GM11168 (cell line): Measurements from ENCODE around the gene HMHB1.
"Not testable (repeated sequence)": the region's sequence is repeated elsewhere in the genome, so short reads cannot be mapped to it uniquely, and the experiment has no call there.

ENCODE experiments used
- in situ Hi-C: fragments of 300-500 bp; cut with MboI; formaldehyde crosslinking; loops from one replicate; pipeline ENCODE4 v1.12.0; 2022; ENCODE audit warnings: low sequenced_read_pairs; ENCODE audit not compliant: unreplicated experiment

The HMHB1 gene

DNA sequence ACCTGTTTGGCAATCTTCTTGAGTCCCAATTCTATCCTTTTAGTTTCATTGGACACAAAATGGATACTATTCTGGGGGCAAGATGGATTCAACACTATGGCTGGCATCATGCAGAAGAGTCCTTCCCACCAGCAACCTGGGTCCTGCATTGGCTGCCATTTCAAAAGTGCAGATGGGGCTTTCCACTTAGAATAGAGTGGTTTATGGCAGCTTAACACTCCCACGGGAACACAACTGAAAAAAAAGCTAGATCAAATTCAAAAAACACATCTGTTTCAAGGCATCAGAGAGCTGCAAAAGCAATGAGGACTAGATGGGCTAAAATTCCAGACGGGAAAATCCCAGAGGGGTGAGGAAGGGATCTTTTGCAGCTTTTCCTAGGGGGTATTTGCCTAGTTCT, 11.2 kb upstream of the HMHB1 start:
- in situ Hi-C loops: no loop called here

DNA sequence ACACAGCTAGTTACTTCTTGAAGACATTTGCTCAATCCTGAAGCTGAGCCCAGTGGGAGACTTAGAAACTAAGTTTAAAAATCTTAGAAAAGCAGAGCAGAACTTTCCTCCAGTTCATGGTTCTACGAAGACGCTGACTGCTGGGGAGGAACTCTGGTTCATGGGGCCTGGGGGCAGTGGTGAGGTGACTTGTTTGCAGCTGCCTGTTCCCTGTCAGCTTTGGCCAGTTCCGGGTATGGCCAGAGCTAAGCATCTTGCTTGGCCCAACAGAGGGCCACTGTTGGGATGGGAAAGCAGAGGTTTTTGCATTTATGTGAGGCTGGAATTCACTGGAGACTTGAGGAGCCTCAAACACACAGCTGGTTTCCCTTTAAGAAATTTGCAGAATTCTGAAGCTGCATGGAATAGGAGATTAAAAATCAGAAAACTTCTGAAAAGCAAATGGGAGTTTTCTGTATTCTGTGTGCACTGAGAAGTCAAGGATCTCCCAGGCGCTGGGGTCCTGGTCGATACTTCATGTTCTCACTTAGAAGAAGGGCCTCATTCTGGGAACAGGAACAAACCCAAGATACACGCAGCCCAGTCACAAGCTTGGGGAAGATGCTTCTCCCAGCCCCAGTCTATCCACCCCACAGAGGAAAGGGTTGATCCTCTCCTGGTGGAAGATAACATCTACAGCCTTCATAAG, 10.6 kb upstream of the HMHB1 start:
- in situ Hi-C loops: no loop called here

DNA sequence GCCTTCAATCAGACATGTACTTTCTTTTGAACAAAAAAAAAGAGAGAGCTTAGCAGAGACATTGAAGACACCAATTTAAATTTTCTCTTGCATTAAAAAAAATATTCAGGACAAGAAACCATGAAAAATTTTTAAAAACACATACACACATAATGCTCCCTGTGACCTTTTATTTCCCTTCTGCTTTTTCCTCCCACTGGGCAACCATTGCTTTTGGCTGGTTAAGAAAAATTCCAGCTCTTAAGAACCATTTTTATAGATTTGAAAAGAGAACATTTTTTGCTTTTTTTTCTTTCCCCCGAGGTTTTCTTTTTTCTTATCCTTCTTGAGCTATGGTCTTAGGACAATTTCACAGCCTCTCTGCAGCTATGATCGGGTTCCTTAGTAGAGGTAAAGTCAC, 6.1 kb upstream of the HMHB1 start:
- in situ Hi-C loops: no loop called here

GRCh38 chr5:143806579-143806978, 5.4 kb upstream of the HMHB1 start:
- in situ Hi-C loops: no loop called here

- in situ Hi-C loops: no loop called here
These were observed 4.6 kb upstream of the HMHB1 start for GRCh38 chr5:143807401-143807800.

DNA sequence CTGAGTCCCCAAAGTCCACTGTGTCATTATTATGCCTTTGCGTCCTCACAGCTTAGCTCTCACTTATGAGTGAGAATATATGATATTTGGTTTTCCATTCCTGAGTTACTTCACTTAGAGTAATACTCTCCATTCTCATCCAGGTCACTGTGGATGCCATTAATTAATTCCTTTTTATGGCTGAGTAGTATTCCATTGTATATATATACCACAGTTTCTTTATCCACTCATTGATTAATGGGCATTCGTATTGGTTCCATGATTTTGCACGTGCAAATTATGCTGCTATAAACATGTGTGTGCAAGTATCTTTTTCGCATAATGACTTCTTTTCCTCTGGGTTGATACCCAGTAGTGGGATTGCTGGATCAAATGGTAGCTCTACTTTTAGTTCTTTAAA, 4.4 kb downstream of the HMHB1 start:
- in situ Hi-C loops: not testable (repeated sequence)

GRCh38 chr5:143819716-143820115, 7.8 kb downstream of the HMHB1 start:
- in situ Hi-C loops: loop anchor here (10.0 kb wide), 3 partner anchors 415 to 895 kb away; partner anchors contain the start of gene NR3C1

DNA sequence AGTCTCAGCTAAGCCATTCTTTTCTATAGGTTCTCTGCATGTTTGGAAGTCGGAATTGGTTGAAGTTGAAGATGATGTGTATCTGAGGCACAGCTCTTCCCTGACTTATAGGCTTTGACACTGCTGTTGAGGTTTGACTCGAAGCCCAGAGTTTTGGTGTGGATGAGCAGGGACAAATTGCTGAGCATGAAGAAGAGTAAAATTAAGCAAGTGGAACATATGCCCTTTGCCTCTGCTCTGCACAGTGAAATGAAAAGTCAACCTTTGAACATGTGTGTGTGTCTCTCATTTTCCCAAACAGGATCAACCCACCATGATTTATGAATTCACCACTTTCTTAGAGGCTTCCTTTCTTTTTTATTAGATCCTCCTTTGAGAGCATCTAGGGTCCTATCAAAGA, 8.5 kb downstream of the HMHB1 start:
- in situ Hi-C loops: loop anchor here (10.0 kb wide), 3 partner anchors 416 to 896 kb away; partner anchors contain the start of gene NR3C1

- in situ Hi-C loops: loop anchor here (10.0 kb wide), 3 partner anchors 420 to 900 kb away; partner anchors contain the start of gene NR3C1
These were observed 13.1 kb downstream of the HMHB1 start for GRCh38 chr5:143824851-143825720.

DNA sequence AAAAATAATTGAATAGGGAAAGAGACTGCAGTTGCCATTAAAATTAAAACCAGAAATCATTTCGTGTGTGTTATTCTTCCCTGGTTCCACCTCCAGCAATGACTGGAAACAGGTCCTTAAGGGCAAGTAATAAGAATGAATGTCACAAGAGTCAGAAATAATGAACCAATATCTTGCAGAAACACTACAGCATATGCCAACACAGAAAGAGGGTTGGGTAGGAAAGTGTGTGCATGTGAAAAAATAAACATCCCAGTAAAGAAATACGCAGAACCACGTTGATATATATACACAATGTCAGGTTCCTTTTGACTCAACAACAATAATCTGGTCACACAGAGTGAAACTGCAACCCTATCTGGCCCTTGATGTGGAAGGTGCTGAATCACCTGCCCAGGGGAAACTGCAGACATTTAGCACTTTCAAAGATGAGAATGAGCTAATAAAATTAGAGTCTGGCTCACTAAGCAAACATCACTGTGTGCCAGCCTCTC, 15.0 kb downstream of the HMHB1 start:
- in situ Hi-C loops: loop anchor here (10.0 kb wide), 3 partner anchors 422 to 902 kb away; partner anchors contain the start of gene NR3C1

DNA sequence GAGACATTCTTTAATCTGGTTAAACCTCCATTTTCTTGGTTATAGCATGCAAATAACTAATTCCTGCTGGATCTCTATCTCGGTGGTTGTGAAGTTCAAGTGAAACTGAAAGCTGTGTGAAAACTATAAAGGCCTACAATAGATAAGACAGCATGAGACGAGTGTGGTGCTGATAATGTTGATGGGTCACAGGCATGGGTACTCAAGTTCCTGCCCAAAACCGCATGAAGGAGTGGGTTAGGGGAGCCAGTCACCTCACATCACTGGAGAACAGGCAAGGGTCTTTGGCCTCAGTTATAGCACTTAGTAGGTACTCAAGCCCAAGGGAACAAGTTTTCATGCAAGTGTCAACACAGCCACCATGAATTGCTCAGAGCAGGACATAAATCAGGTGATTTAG, 16.7 kb downstream of the HMHB1 start:
- in situ Hi-C loops: loop anchor here (10.0 kb wide), 3 partner anchors 424 to 904 kb away; partner anchors contain the start of gene NR3C1

GRCh38 chr5:143833177-143833576, 21.2 kb downstream of the HMHB1 start:
- in situ Hi-C loops: no loop called here

DNA sequence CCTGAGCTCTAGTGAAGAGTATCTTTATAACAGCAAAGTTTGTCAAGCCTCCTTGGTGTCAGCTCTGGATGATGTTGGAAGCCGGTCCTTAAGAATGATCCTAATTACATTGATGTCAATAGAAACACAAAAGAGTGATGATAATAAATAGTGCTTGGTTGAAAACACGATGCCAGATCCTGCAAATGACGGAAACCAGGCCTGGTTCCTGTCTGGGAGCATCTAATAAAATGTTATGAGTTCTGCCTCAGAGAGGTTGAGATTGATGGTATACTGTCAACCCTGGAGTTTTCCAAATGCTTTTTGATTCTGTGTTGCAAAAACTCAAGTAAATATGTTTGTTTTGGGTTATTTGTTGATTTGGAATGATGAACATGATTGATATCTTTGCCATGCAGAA, 23.3 kb downstream of the HMHB1 start:
- in situ Hi-C loops: no loop called here

DNA sequence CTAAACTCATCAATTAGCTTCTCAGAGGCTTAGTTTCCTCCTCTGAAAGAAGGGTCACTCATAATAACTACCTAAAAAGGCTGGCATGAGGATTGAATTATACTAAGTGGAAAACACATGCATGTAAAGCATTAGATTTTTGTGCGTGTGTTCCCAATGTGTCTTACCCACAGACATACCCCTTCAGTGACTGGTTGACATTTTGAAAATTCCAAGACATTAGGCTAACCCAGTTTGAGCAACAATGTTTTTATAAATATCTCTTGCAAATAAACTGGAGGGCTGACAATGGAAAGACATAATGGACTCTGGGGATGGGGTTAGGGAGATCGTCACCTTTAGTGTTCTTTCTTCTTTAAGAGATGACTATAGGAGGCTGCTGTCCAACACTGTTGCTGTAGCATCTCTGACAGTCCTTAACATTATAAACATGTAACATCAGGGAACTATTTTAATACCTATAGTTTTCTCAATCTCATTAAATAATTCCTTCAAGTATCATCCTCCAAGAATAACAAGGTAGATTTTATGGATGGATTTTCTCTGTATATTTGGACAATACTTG, 24.3 kb downstream of the HMHB1 start:
- in situ Hi-C loops: no loop called here

DNA sequence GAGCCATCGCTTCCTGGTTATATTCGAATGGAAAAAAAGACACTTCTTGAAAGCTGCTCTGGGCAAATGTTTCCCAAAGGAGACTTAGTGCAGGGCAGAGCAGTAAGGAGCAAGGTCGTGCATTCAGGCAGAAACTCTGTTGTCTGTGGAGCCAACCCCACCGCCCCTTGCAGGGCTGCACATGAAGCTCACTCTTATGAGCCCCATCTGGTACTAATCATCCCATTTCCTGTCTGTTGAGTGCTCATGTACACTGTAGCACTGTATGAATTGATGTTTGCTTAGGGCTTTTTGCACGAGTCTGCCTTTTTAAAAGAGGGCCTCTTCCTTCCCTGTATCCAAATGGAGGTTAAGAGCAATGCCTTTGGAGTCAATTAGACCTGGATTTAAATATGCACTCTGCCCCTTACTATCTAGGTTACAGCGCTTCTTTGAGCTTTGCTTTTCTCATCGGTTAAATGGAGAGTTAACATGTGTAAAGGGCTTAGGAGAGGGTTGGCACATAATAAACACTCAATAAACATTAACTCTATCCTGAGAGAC, 25.4 kb downstream of the HMHB1 start:
- in situ Hi-C loops: no loop called here

DNA sequence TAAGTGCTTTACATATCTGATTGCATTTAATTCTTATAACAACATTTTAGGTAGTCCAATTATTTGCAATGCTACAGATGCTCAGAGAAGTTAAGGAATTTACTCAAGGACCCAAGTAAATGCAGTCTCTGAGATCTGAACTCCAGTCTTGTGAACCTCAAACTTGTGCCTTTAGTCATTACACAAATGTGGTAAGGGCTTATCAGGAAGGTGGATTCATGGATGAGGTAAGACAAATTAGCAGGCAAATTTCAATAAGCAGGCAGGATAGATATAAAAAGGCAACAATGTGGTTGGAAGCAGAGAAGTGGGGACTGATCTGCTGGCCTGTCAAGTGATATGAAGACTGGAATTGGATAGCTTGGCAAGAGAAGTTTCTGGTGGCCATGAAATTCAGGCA, 29.5 kb downstream of the HMHB1 start:
- in situ Hi-C loops: no loop called here

GRCh38 chr5:143842920-143843319, 31.0 kb downstream of the HMHB1 start:
- in situ Hi-C loops: no loop called here

- in situ Hi-C loops: no loop called here
These were observed 31.5 kb downstream of the HMHB1 start for GRCh38 chr5:143843461-143843860.

DNA sequence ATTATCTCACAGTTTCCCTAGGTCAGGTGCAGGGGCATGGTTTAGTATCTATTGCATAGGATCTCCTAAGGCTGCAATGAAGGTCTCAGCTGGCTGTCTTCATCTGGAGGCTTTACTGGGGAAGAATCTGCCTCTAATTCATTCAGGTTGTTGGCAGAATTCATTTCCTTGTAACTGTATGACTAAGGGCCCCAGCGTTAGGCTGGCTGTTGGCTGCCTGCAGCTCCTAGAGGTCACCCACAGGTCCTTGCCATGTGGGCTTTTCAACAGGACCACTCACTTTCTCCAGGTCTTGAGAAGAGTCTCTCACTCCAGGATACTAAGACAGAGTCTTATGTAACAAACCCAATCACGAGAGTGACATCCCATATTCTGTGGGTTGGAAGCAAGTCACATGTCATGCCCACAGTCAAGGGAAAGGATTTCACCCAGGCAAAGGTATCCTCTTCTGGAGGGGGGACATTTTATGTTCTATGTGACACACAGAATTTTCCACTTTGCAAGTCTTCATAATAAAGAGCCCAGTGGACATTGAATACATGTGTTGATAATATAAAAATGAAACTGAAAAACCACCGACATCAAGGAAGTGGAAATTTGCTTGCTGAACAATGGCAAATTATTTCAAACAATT, 38.2 kb downstream of the HMHB1 start:
- in situ Hi-C loops: no loop called here

GRCh38 chr5:143851383-143851782, 39.4 kb downstream of the HMHB1 start:
- in situ Hi-C loops: no loop called here
